HEK293 (cell line): Measurements from ENCODE around the gene KCNK2.

Experiments used
- CTCF ChIA-PET: fragments of 350-600 bp; formaldehyde crosslinking; extraction: SDS; loops from one replicate; lab custom pipeline; 2021; ENCODE audit warnings: antibody characterized with exemption; lab: Yijun Ruan, JAX
- POLR2A ChIA-PET: fragments of 300-600 bp; formaldehyde crosslinking; extraction: SDS; loops from one replicate; lab custom pipeline; 2020; ENCODE audit warnings: antibody characterized with exemption, inconsistent platforms; lab: Yijun Ruan, JAX
- H3K27ac ChIP-seq: fragments of 200-500 bp; sonication (Bioruptor generic); 2 replicates; pipeline ENCODE4 v1.5.1; 2014; ENCODE audit warnings: low read depth, low read length, control low read depth, inconsistent platforms; ENCODE audit errors: extremely low read depth
- H3K36me3 ChIP-seq, 2 experiments: fragments of 200-500 bp in 1 of 2; sonication (Bioruptor generic) in 1 of 2; 1 replicate in 1 of 2; 2 replicates in 1 of 2; pipeline ENCODE4 v1.5.1; 2014 to 2017; ENCODE audit warnings: inconsistent platforms in 2 of 2, low read length in 2 of 2; ENCODE audit not compliant: control insufficient read depth in 2 of 2, insufficient read depth in 1 of 2
- H3K4me1 ChIP-seq: fragments of 200-500 bp; sonication (Bioruptor generic); 2 replicates; pipeline ENCODE4 v1.5.1; 2014; ENCODE audit warnings: mild to moderate bottlenecking, low read length, inconsistent platforms; ENCODE audit not compliant: control insufficient read depth, insufficient read depth
- H3K4me3 ChIP-seq: 2 replicates; pipeline ENCODE4 v1.5.1; 2011; ENCODE audit warnings: low read depth, mild to moderate bottlenecking, control low read depth, low read length, moderate library complexity
- H3K9me3 ChIP-seq: fragments of 200-500 bp; sonication (Bioruptor generic); 2 replicates; pipeline ENCODE4 v1.5.1; 2014; ENCODE audit warnings: low read depth, low read length, inconsistent platforms; ENCODE audit not compliant: control insufficient read depth, insufficient read depth
- GLIS2 ChIP-seq: fragments of 450-650 bp; formaldehyde crosslinking; IDR thresholded peaks from 2 replicates; pipeline ENCODE4 v1.5.1; 2016; ENCODE audit warnings: missing biosample characterization, missing genetic modification characterization
- KLF7 ChIP-seq: fragments of 450-650 bp; formaldehyde crosslinking; IDR thresholded peaks from 2 replicates; pipeline ENCODE4 v1.5.1; 2016; ENCODE audit warnings: missing biosample characterization, missing genetic modification characterization, borderline replicate concordance
- PBX3 ChIP-seq: sonication (generic); formaldehyde crosslinking; IDR thresholded peaks from 2 replicates; pipeline ENCODE4 v1.8.1; 2022; ENCODE audit warnings: mild to moderate bottlenecking, moderate library complexity, missing genetic modification reagents
- PRDM1 ChIP-seq: fragments of 450-650 bp; formaldehyde crosslinking; IDR thresholded peaks from 2 replicates; pipeline ENCODE4; 2016; ENCODE audit warnings: missing biosample characterization, missing genetic modification characterization
- REPIN1 ChIP-seq: fragments of 450-650 bp; formaldehyde crosslinking; IDR thresholded peaks from 2 replicates; pipeline ENCODE4 v1.5.1; 2017; ENCODE audit warnings: missing biosample characterization, missing genetic modification characterization, low read depth
- REST ChIP-seq: fragments of 450-650 bp; formaldehyde crosslinking; IDR thresholded peaks from 2 replicates; pipeline ENCODE4 v1.5.1; 2016; ENCODE audit warnings: missing biosample characterization, missing genetic modification characterization
- SCRT2 ChIP-seq: fragments of 450-650 bp; formaldehyde crosslinking; IDR thresholded peaks from 2 replicates; pipeline ENCODE4 v1.5.1; 2016; ENCODE audit warnings: missing biosample characterization, missing genetic modification characterization
- ZBTB44 ChIP-seq: fragments of 450-650 bp; IDR thresholded peaks from 2 replicates; pipeline ENCODE4 v1.5.1; 2018; ENCODE audit warnings: missing biosample characterization, mild to moderate bottlenecking, missing genetic modification characterization
- ZFP69B ChIP-seq: fragments of 450-650 bp; formaldehyde crosslinking; IDR thresholded peaks from 2 replicates; pipeline ENCODE4 v1.5.1; 2016; ENCODE audit warnings: missing biosample characterization, missing genetic modification characterization
- ZNF114 ChIP-seq: fragments of 450-650 bp; formaldehyde crosslinking; IDR thresholded peaks from 2 replicates; pipeline ENCODE4 v1.5.0; 2017; ENCODE audit warnings: missing biosample characterization, missing genetic modification characterization
- ZNF121 ChIP-seq: fragments of 450-650 bp; formaldehyde crosslinking; IDR thresholded peaks from 2 replicates; pipeline ENCODE4 v1.5.1; 2016; ENCODE audit warnings: missing biosample characterization, missing genetic modification characterization
- ZNF280C ChIP-seq: fragments of 450-650 bp; formaldehyde crosslinking; IDR thresholded peaks from 2 replicates; pipeline ENCODE4 v1.5.1; 2016; ENCODE audit warnings: missing biosample characterization, missing genetic modification characterization
- ZNF335 ChIP-seq: fragments of 450-650 bp; formaldehyde crosslinking; conservative IDR thresholded peaks from 2 replicates; pipeline ENCODE4 v1.5.1; 2016; ENCODE audit warnings: missing biosample characterization, missing genetic modification characterization
- ZNF610 ChIP-seq: fragments of 450-650 bp; formaldehyde crosslinking; IDR thresholded peaks from 2 replicates; pipeline ENCODE4 v1.5.1; 2016; ENCODE audit warnings: missing biosample characterization, missing genetic modification characterization, borderline replicate concordance
- ZNF645 ChIP-seq: fragments of 450-650 bp; formaldehyde crosslinking; IDR thresholded peaks from 2 replicates; pipeline ENCODE4; 2016; ENCODE audit warnings: missing biosample characterization, missing genetic modification characterization
- ZNF654 ChIP-seq: fragments of 450-650 bp; formaldehyde crosslinking; IDR thresholded peaks from 2 replicates; pipeline ENCODE4 v1.5.1; 2016; ENCODE audit warnings: low read depth, missing biosample characterization, missing genetic modification characterization
- ZNF776 ChIP-seq: fragments of 450-650 bp; formaldehyde crosslinking; IDR thresholded peaks from 2 replicates; pipeline ENCODE4 v1.5.0; 2017; ENCODE audit warnings: missing biosample characterization, missing genetic modification characterization, borderline replicate concordance
- ZNF785 ChIP-seq: fragments of 450-650 bp; formaldehyde crosslinking; IDR thresholded peaks from 2 replicates; pipeline ENCODE4 v1.5.1; 2016; ENCODE audit warnings: missing biosample characterization, missing genetic modification characterization
- ZNF830 ChIP-seq: fragments of 450-650 bp; IDR thresholded peaks from 2 replicates; pipeline ENCODE4 v1.5.0; 2018; ENCODE audit warnings: missing biosample characterization, missing genetic modification characterization, low read depth, mild to moderate bottlenecking, moderate library complexity
- ZNF843 ChIP-seq: fragments of 450-650 bp; formaldehyde crosslinking; IDR thresholded peaks from 2 replicates; pipeline ENCODE4 v1.5.1; 2016; ENCODE audit warnings: missing biosample characterization, missing genetic modification characterization

The KCNK2 gene

GRCh38 chr1:215040190-215040589, 42.3 kb upstream of the KCNK2 start:
- Histone ChIP-seq H3K9me3 (no peaks in the 10 kb centered on the region), H3K4me1 (no peaks in the 10 kb centered on the region), H3K36me3 (no peaks in the 10 kb centered on the region), H3K4me3 (no peak overlapping the region), H3K27ac (no peak overlapping the region)
- ChIA-PET CTCF (no interaction called here), POLR2A (no interaction called here)
- TF ChIP-seq ZNF830 (tag by site-specific recombination), result no peak
- no peak for TF ChIP-seq PBX3 (CRISPR knock-in tag)
- TF ChIP-seq GLIS2 (tag by site-specific recombination), result no peak
- TF ChIP-seq SCRT2 (tag by site-specific recombination), result no peak
- TF ChIP-seq ZFP69B (tag by site-specific recombination), result no peak
- TF ChIP-seq ZNF785 (tag by site-specific recombination), result no peak
- TF ChIP-seq KLF7 (tag by site-specific recombination), result no peak
- TF ChIP-seq ZNF114 (tag by site-specific recombination), result no peak
- TF ChIP-seq PRDM1, result no peak
- TF ChIP-seq ZNF280C (tag by site-specific recombination), result no peak
- TF ChIP-seq ZNF776 (tag by site-specific recombination), result no peak
- TF ChIP-seq ZNF121, result no peak
- no peak for TF ChIP-seq ZNF654 (tag by site-specific recombination)
- no peak for TF ChIP-seq REPIN1 (tag by site-specific recombination)
- TF ChIP-seq ZNF610 (tag by site-specific recombination), result no peak
- no peak for TF ChIP-seq REST (tag by site-specific recombination)
- no peak for TF ChIP-seq ZNF335
- TF ChIP-seq ZNF645, result no peak
- TF ChIP-seq ZBTB44 (tag by site-specific recombination), result no peak
- TF ChIP-seq ZNF843 (tag by site-specific recombination), result no peak
